ENCODE measurements around the gene PARVG.

PARVG gene

GRCh38 chr22:44158816-44159215, 21.9 kb upstream of the PARVG start:
- Histone ChIP-seq H3K9me3 (no peaks in the 10 kb centered on the region), H3K27me3 (no peaks in the 10 kb centered on the region), H3K4me1 (no peaks in the 10 kb centered on the region), H3K36me3 (no peaks in the 10 kb centered on the region), H3K4me3 (ENCODE audit: low read depth, low read length) (no peak overlapping the region)
- DNase-seq: no peak
- TF ChIP-seq CTCF (IDR thresholded peaks at IDR 0.05; ENCODE audit: low read depth, low read length): no peak

GRCh38 chr22:44159221-44159620, 21.5 kb upstream of the PARVG start:
- no peak for DNase-seq
- TF ChIP-seq CTCF (IDR thresholded peaks at IDR 0.05; ENCODE audit: low read depth, low read length): no peak
- H3K4me3 ChIP-seq (ENCODE audit: low read depth, low read length): no peak overlapping the region
- H3K36me3 ChIP-seq: no peaks in the 10 kb centered on the region
- H3K27me3 ChIP-seq: no peaks in the 10 kb centered on the region
- no peaks in the 10 kb centered on the region for H3K9me3 ChIP-seq
- no peaks in the 10 kb centered on the region for H3K4me1 ChIP-seq

- Histone ChIP-seq H3K36me3 (no peaks in the 10 kb centered on the region), H3K4me1 (no peaks in the 10 kb centered on the region), H3K27me3 (no peaks in the 10 kb centered on the region), H3K4me3 (ENCODE audit: low read depth, low read length) (no peak overlapping the region), H3K9me3 (no peaks in the 10 kb centered on the region)
- TF ChIP-seq CTCF (IDR thresholded peaks at IDR 0.05; ENCODE audit: low read depth, low read length): no peak
- DNase-seq: no peak
These were observed 20.9 kb upstream of the PARVG start for GRCh38 chr22:44159811-44160210.

- no peak overlapping the region for H3K4me3 ChIP-seq (ENCODE audit: low read depth, low read length)
- H3K36me3 ChIP-seq: no peaks in the 10 kb centered on the region
- no peaks in the 10 kb centered on the region for H3K27me3 ChIP-seq
- no peak for DNase-seq
- H3K9me3 ChIP-seq: no peaks in the 10 kb centered on the region
- TF ChIP-seq CTCF (IDR thresholded peaks at IDR 0.05; ENCODE audit: low read depth, low read length): no peak
- H3K4me1 ChIP-seq: no peaks in the 10 kb centered on the region
These were observed 20.3 kb upstream of the PARVG start for GRCh38 chr22:44160421-44160820.

- DNase-seq: no peak
- TF ChIP-seq CTCF (IDR thresholded peaks at IDR 0.05; ENCODE audit: low read depth, low read length): no peak
- no peaks in the 10 kb centered on the region for H3K27me3 ChIP-seq
These were observed 19.1 kb upstream of the PARVG start for GRCh38 chr22:44161673-44162072.

GRCh38 chr22:44162960-44163359, 17.8 kb upstream of the PARVG start:
- Histone ChIP-seq H3K4me3 (ENCODE audit: low read depth, low read length) (no peak overlapping the region), H3K27me3 (no peaks in the 10 kb centered on the region), H3K4me1 (no peaks in the 10 kb centered on the region), H3K36me3 (no peaks in the 10 kb centered on the region), H3K9me3 (no peaks in the 10 kb centered on the region)
- no peak for DNase-seq
- TF ChIP-seq CTCF (IDR thresholded peaks at IDR 0.05; ENCODE audit: low read depth, low read length): no peak

More at GRCh38 chr22:44161673-44162072, 19.1 kb upstream of the PARVG start:
- Histone ChIP-seq H3K9me3 (no peaks in the 10 kb centered on the region), H3K4me3 (ENCODE audit: low read depth, low read length) (no peak overlapping the region), H3K36me3 (no peaks in the 10 kb centered on the region), H3K4me1 (no peaks in the 10 kb centered on the region)

All from BE2C (cell line).